ENCODE data around the gene HCRT.
A peak's percentile ranks its signal among the peaks of the same experiment; 100 is the strongest.

The HCRT gene

GRCh38 chr17:42136654-42137051 lies 48.6 kb downstream of the HCRT start:
- H3K9me2 ChIP-seq (replicated peaks; ENCODE audit: control insufficient read depth, low read length) = no peaks in the 10 kb centered on the region
- peaks cover 68% of the 10 kb centered on the region for H3K4me1 ChIP-seq (ENCODE audit: control insufficient read depth, low read length)
- peak overlapping the region; percentile 56 for H3K4me2 ChIP-seq (ENCODE audit: low read length)
- H3K9me3 ChIP-seq (ENCODE audit: control insufficient read depth, insufficient read depth, low read length) = no peaks in the 10 kb centered on the region
- H4K20me1 ChIP-seq (ENCODE audit: control insufficient read depth, insufficient read depth, low read depth, low read length) = peaks cover 28% of the 10 kb centered on the region
- peak overlapping the region; percentile 30 for H3K4me3 ChIP-seq (ENCODE audit: low read length)
- H3K27ac ChIP-seq (ENCODE audit: low read depth, low read length) = peak overlapping the region; percentile 29
- peaks cover 45% of the 10 kb centered on the region for H3K36me3 ChIP-seq (ENCODE audit: control insufficient read depth, low read length)
- H3K27me3 ChIP-seq (ENCODE audit: control insufficient read depth, low read length) = no peaks in the 10 kb centered on the region
- peaks cover 24% of the 10 kb centered on the region for H3F3A ChIP-seq (ENCODE audit: control insufficient read depth, insufficient read depth)
- H3K79me2 ChIP-seq (ENCODE audit: control insufficient read depth, low read length) = peaks cover 91% of the 10 kb centered on the region
- TF ChIP-seq EZH2phosphoT487 (IDR thresholded peaks at IDR 0.05; ENCODE audit: borderline replicate concordance, low read length) (no peak), CTCF (IDR thresholded peaks at IDR 0.05; ENCODE audit: low read depth, low read length, poor library complexity, severe bottlenecking) (no peak)

- peak overlapping the region; percentile 56 for H3K4me2 ChIP-seq (ENCODE audit: low read length)
Observed at GRCh38 chr17:42135664-42136653, 49.3 kb downstream of the HCRT start.

GRCh38 chr17:42135151-42135550 lies 50.1 kb downstream of the HCRT start:
- peak overlapping the region; percentile 56 for H3K4me2 ChIP-seq (ENCODE audit: low read length)
- peak overlapping the region; percentile 29 for H3K27ac ChIP-seq (ENCODE audit: low read depth, low read length)
- H3K79me2 ChIP-seq (ENCODE audit: control insufficient read depth, low read length) = peaks cover 89% of the 10 kb centered on the region
- TF ChIP-seq CTCF (IDR thresholded peaks at IDR 0.05; ENCODE audit: low read depth, low read length, poor library complexity, severe bottlenecking) (no peak), EZH2phosphoT487 (IDR thresholded peaks at IDR 0.05; ENCODE audit: borderline replicate concordance, low read length) (no peak)
- no peak overlapping the region for H3K4me3 ChIP-seq (ENCODE audit: low read length)
- peaks cover 28% of the 10 kb centered on the region for H4K20me1 ChIP-seq (ENCODE audit: control insufficient read depth, insufficient read depth, low read depth, low read length)
- H3K27me3 ChIP-seq (ENCODE audit: control insufficient read depth, low read length) = no peaks in the 10 kb centered on the region
- H3K9me3 ChIP-seq (ENCODE audit: control insufficient read depth, insufficient read depth, low read length) = no peaks in the 10 kb centered on the region
- peaks cover 73% of the 10 kb centered on the region for H3K4me1 ChIP-seq (ENCODE audit: control insufficient read depth, low read length)
- H3K9me2 ChIP-seq (replicated peaks; ENCODE audit: control insufficient read depth, low read length) = no peaks in the 10 kb centered on the region
- peaks cover 51% of the 10 kb centered on the region for H3K36me3 ChIP-seq (ENCODE audit: control insufficient read depth, low read length)
- peaks cover 24% of the 10 kb centered on the region for H3F3A ChIP-seq (ENCODE audit: control insufficient read depth, insufficient read depth)

More at GRCh38 chr17:42135664-42136653, 49.3 kb downstream of the HCRT start:
- Histone ChIP-seq H4K20me1 (ENCODE audit: control insufficient read depth, insufficient read depth, low read depth, low read length) (peaks cover 28% of the 10 kb centered on the region), H3K4me1 (ENCODE audit: control insufficient read depth, low read length) (peaks cover 73% of the 10 kb centered on the region), H3K79me2 (ENCODE audit: control insufficient read depth, low read length) (peaks cover 91% of the 10 kb centered on the region), H3K9me2 (replicated peaks; ENCODE audit: control insufficient read depth, low read length) (no peaks in the 10 kb centered on the region), H3K36me3 (ENCODE audit: control insufficient read depth, low read length) (peaks cover 45% of the 10 kb centered on the region), H3K27ac (ENCODE audit: low read depth, low read length) (peak overlapping the region; percentile 29), H3K27me3 (ENCODE audit: control insufficient read depth, low read length) (no peaks in the 10 kb centered on the region), H3K4me3 (ENCODE audit: low read length) (peak overlapping the region; percentile 30), H3K9me3 (ENCODE audit: control insufficient read depth, insufficient read depth, low read length) (no peaks in the 10 kb centered on the region), H3F3A (ENCODE audit: control insufficient read depth, insufficient read depth) (peaks cover 24% of the 10 kb centered on the region)
- TF ChIP-seq EZH2phosphoT487 (IDR thresholded peaks at IDR 0.05; ENCODE audit: borderline replicate concordance, low read length) = no peak

Data from DOHH2 (cell line).